ENCODE results near the gene ZNF598.

- TF ChIP-seq POLR2A (IDR thresholded peaks at IDR 0.05) (no peak), POLR2AphosphoS5 (IDR thresholded peaks at IDR 0.05) (no peak), EP300 (IDR thresholded peaks at IDR 0.05) (no peak)
These were observed 14.4 kb upstream of the ZNF598 start for GRCh38 chr16:2024032-2024420.
